Measurements from ENCODE around the gene TIA1. TPM values are rescaled to one million over a fixed set of nuclear protein-coding genes. Genes with fewer than 3 reads are reported as not detected.
"Not testable (repeated sequence)": the region's sequence is repeated elsewhere in the genome, so short reads cannot be mapped to it uniquely, and the experiment has no call there.

The TIA1 gene
- total RNA-seq, 3 donors from 2014 or later, result 94.4 to 104 (median 99.8) TPM

- H3K9me3 Mint-ChIP-seq, result no peaks in the 10 kb centered on the region
- ATAC-seq (no peak), DNase-seq (no peak)
- no peaks in the 10 kb centered on the region for H3K4me1 Mint-ChIP-seq (ENCODE audit: low read depth)
- H3K27me3 Mint-ChIP-seq (ENCODE audit: low read depth), result peaks cover 2% of the 10 kb centered on the region
- no peaks in the 10 kb centered on the region for H3K36me3 Mint-ChIP-seq (ENCODE audit: insufficient read depth)
- no peak overlapping the region for H3K4me3 Mint-ChIP-seq
These were observed 46.6 kb downstream of the TIA1 start for GRCh38 chr2:70201831-70202230.

GRCh38 chr2:70201225-70201768 lies 47.1 kb downstream of the TIA1 start:
- Mint-ChIP-seq H3K4me3 (no peak overlapping the region), H3K4me1 (ENCODE audit: low read depth) (no peaks in the 10 kb centered on the region), H3K9me3 (no peaks in the 10 kb centered on the region), H3K27me3 (ENCODE audit: low read depth) (peaks cover 2% of the 10 kb centered on the region), H3K36me3 (ENCODE audit: insufficient read depth) (no peaks in the 10 kb centered on the region)
- ATAC-seq, result no peak
- no peak for DNase-seq

- Mint-ChIP-seq H3K27me3 (ENCODE audit: low read depth) (peaks cover 2% of the 10 kb centered on the region), H3K4me3 (no peak overlapping the region), H3K9me3 (no peaks in the 10 kb centered on the region), H3K4me1 (ENCODE audit: low read depth) (no peaks in the 10 kb centered on the region), H3K36me3 (ENCODE audit: insufficient read depth) (no peaks in the 10 kb centered on the region)
- ATAC-seq (no peak), DNase-seq (no peak)
These were observed 49.0 kb downstream of the TIA1 start for GRCh38 chr2:70199320-70199864.

- H3K36me3 Mint-ChIP-seq (ENCODE audit: insufficient read depth), result peaks cover 6% of the 10 kb centered on the region
- DNase-seq (no peak), ATAC-seq (no peak)
- H3K9me3 Mint-ChIP-seq, result no peaks in the 10 kb centered on the region
- no peak overlapping the region for H3K4me3 Mint-ChIP-seq
- peaks cover 23% of the 10 kb centered on the region for H3K4me1 Mint-ChIP-seq (ENCODE audit: low read depth)
- H3K27me3 Mint-ChIP-seq (ENCODE audit: low read depth), result no peaks in the 10 kb centered on the region
These were observed 55.9 kb downstream of the TIA1 start for GRCh38 chr2:70192516-70192915.

- no peaks in the 10 kb centered on the region for H3K27me3 Mint-ChIP-seq (ENCODE audit: low read depth)
These were observed 57.1 kb downstream of the TIA1 start for GRCh38 chr2:70191244-70191735.

GRCh38 chr2:70190418-70191243 lies 57.8 kb downstream of the TIA1 start, which contains the start of gene C2orf42:
C2orf42 (minus strand) TSS chr2:70191019; CDS start chr2:70181985, 9,034 bp downstream.
- peaks cover 6% of the 10 kb centered on the region for H3K36me3 Mint-ChIP-seq (ENCODE audit: insufficient read depth)
- peak; percentile 88 to 90 for ATAC-seq
- H3K4me3 Mint-ChIP-seq, result peak within 1 kb of the TSS; percentile 93
- H3K27me3 Mint-ChIP-seq (ENCODE audit: low read depth), result no peaks in the 10 kb centered on the region
- H3K9me3 Mint-ChIP-seq, result no peaks in the 10 kb centered on the region
- H3K4me1 Mint-ChIP-seq (ENCODE audit: low read depth), result peaks cover 23% of the 10 kb centered on the region
- DNase-seq, result peak; percentile 96

More at GRCh38 chr2:70191244-70191735, 57.1 kb downstream of the TIA1 start:
- H3K4me1 Mint-ChIP-seq (ENCODE audit: low read depth), result peaks cover 23% of the 10 kb centered on the region
- peak overlapping the region; percentile 93 for H3K4me3 Mint-ChIP-seq
- ATAC-seq, result no peak
- no peaks in the 10 kb centered on the region for H3K9me3 Mint-ChIP-seq
- no peak for DNase-seq
- H3K36me3 Mint-ChIP-seq (ENCODE audit: insufficient read depth), result peaks cover 6% of the 10 kb centered on the region

GRCh38 chr2:70188460-70188859 lies 60.0 kb downstream of the TIA1 start:
- peak overlapping the region; percentile 93 for H3K4me3 Mint-ChIP-seq
- H3K9me3 Mint-ChIP-seq, result no peaks in the 10 kb centered on the region
- ATAC-seq (no peak), DNase-seq (no peak)
- no peaks in the 10 kb centered on the region for H3K27me3 Mint-ChIP-seq (ENCODE audit: low read depth)
- H3K4me1 Mint-ChIP-seq (ENCODE audit: low read depth), result peaks cover 23% of the 10 kb centered on the region
- peaks cover 6% of the 10 kb centered on the region for H3K36me3 Mint-ChIP-seq (ENCODE audit: insufficient read depth)

GRCh38 chr2:70187170-70187569 lies 61.3 kb downstream of the TIA1 start:
- Mint-ChIP-seq H3K4me1 (ENCODE audit: low read depth) (peaks cover 23% of the 10 kb centered on the region), H3K36me3 (ENCODE audit: insufficient read depth) (peaks cover 13% of the 10 kb centered on the region)
- not testable (repeated sequence) for H3K9me3 Mint-ChIP-seq; H3K27me3 Mint-ChIP-seq (ENCODE audit: low read depth); ATAC-seq; DNase-seq; H3K4me3 Mint-ChIP-seq

GRCh38 chr2:70182689-70183088 lies 65.7 kb downstream of the TIA1 start:
- H3K4me1 Mint-ChIP-seq (ENCODE audit: low read depth), result no peaks in the 10 kb centered on the region

GRCh38 chr2:70181363-70181956 lies 67.0 kb downstream of the TIA1 start:
- no peaks in the 10 kb centered on the region for H3K27me3 Mint-ChIP-seq (ENCODE audit: low read depth)
- no peaks in the 10 kb centered on the region for H3K9me3 Mint-ChIP-seq
- H3K4me1 Mint-ChIP-seq (ENCODE audit: low read depth), result no peaks in the 10 kb centered on the region
- DNase-seq, result no peak
- H3K36me3 Mint-ChIP-seq (ENCODE audit: insufficient read depth), result peaks cover 20% of the 10 kb centered on the region
- ATAC-seq, result no peak
- no peak overlapping the region for H3K4me3 Mint-ChIP-seq

More at GRCh38 chr2:70182689-70183088, 65.7 kb downstream of the TIA1 start:
- no peaks in the 10 kb centered on the region for H3K9me3 Mint-ChIP-seq
- ATAC-seq, result no peak
- no peak for DNase-seq
- no peaks in the 10 kb centered on the region for H3K27me3 Mint-ChIP-seq (ENCODE audit: low read depth)
- H3K36me3 Mint-ChIP-seq (ENCODE audit: insufficient read depth), result peaks cover 17% of the 10 kb centered on the region
- H3K4me3 Mint-ChIP-seq, result no peak overlapping the region

GRCh38 chr2:70173520-70173919 lies 74.9 kb downstream of the TIA1 start:
- Mint-ChIP-seq H3K9me3 (no peaks in the 10 kb centered on the region), H3K4me1 (ENCODE audit: low read depth) (no peaks in the 10 kb centered on the region), H3K27me3 (ENCODE audit: low read depth) (no peaks in the 10 kb centered on the region), H3K4me3 (no peak overlapping the region), H3K36me3 (ENCODE audit: insufficient read depth) (peaks cover 23% of the 10 kb centered on the region)
- DNase-seq (no peak), ATAC-seq (no peak)

- H3K36me3 Mint-ChIP-seq (ENCODE audit: insufficient read depth), result peaks cover 24% of the 10 kb centered on the region
- H3K9me3 Mint-ChIP-seq; H3K4me3 Mint-ChIP-seq; ATAC-seq; H3K4me1 Mint-ChIP-seq (ENCODE audit: low read depth); H3K27me3 Mint-ChIP-seq (ENCODE audit: low read depth); DNase-seq: not testable (repeated sequence)
These were observed 78.7 kb downstream of the TIA1 start for GRCh38 chr2:70169654-70170245.

- no peaks in the 10 kb centered on the region for H3K9me3 Mint-ChIP-seq
- peak in 1 of 2 donors; percentile 48 for ATAC-seq
- peaks cover 6% of the 10 kb centered on the region for H3K4me1 Mint-ChIP-seq (ENCODE audit: low read depth)
- DNase-seq, result no peak
- no peaks in the 10 kb centered on the region for H3K27me3 Mint-ChIP-seq (ENCODE audit: low read depth)
- H3K36me3 Mint-ChIP-seq (ENCODE audit: insufficient read depth), result peaks cover 12% of the 10 kb centered on the region
- H3K4me3 Mint-ChIP-seq, result no peak overlapping the region
These were observed 87.3 kb downstream of the TIA1 start for GRCh38 chr2:70161069-70161534.

- Mint-ChIP-seq H3K9me3 (no peaks in the 10 kb centered on the region), H3K36me3 (ENCODE audit: insufficient read depth) (peaks cover 12% of the 10 kb centered on the region), H3K4me3 (no peak overlapping the region), H3K4me1 (ENCODE audit: low read depth) (peaks cover 6% of the 10 kb centered on the region), H3K27me3 (ENCODE audit: low read depth) (no peaks in the 10 kb centered on the region)
- ATAC-seq (no peak), DNase-seq (no peak)
These were observed 87.9 kb downstream of the TIA1 start for GRCh38 chr2:70160545-70160944.
